K562 (cell line): ENCODE results near the gene MTMR6. TPM values are rescaled to one million over a fixed set of nuclear protein-coding genes. Genes with fewer than 3 reads are reported as not detected.

Experiments
- EP400 ChIP-seq: fragments of 450-650 bp; IDR thresholded peaks from 2 replicates; pipeline ENCODE4 v1.6.1; 2017; ENCODE audit warnings: antibody characterized with exemption, mild to moderate bottlenecking, moderate library complexity
- ESRRA ChIP-seq: fragments of 450-650 bp; IDR thresholded peaks from 2 replicates; pipeline ENCODE4 v1.6.1; 2014; ENCODE audit warnings: low read depth, mild to moderate bottlenecking, moderate library complexity, borderline replicate concordance
- ETV6 ChIP-seq, 3 experiments: fragments of 150-350 bp in 1 of 3; sonication (generic) in 1 of 3; formaldehyde crosslinking in 1 of 3; IDR thresholded peaks; 2 replicates each; pipeline versions ENCODE4 v1.6.1 to v1.8.0; 2014 to 2022; ENCODE audit warnings: borderline replicate concordance in 2 of 3, low read depth in 2 of 3, antibody characterized with exemption in 1 of 3, low read length in 1 of 3, mild to moderate bottlenecking in 1 of 3, missing genetic modification reagents in 1 of 3
- EZH2 ChIP-seq: IDR thresholded peaks from 2 replicates; pipeline ENCODE4 v1.6.1; 2012; ENCODE audit warnings: low read depth, mild to moderate bottlenecking, inconsistent platforms, low read length, borderline replicate concordance
- FOXK2 ChIP-seq, 2 experiments: fragments of 450-650 bp; IDR thresholded peaks in 1 of 2; conservative IDR thresholded peaks in 1 of 2; 2 replicates each; pipeline ENCODE4 v1.6.1; 2016; ENCODE audit warnings: low read depth in 2 of 2, mild to moderate bottlenecking in 1 of 2
- HDAC2 ChIP-seq: fragments of 450-650 bp; IDR thresholded peaks from 2 replicates; pipeline ENCODE4 v1.6.1; 2016; ENCODE audit warnings: mild to moderate bottlenecking
- HDGF ChIP-seq: fragments of 450-650 bp; IDR thresholded peaks from 2 replicates; pipeline ENCODE4 v1.6.1; 2016
- HNRNPK ChIP-seq: fragments of 200-400 bp; formaldehyde crosslinking; IDR thresholded peaks from one replicate; pipeline ENCODE4 v1.6.1; 2018; ENCODE audit warnings: mild to moderate bottlenecking, low read depth, low read length; ENCODE audit not compliant: poor library complexity, severe bottlenecking
- KDM1A ChIP-seq, 2 experiments: fragments of 450-650 bp; IDR thresholded peaks; 2 replicates each; pipeline ENCODE4 v1.6.1; 2016; ENCODE audit warnings: mild to moderate bottlenecking in 2 of 2
- MBD2 ChIP-seq: sonication (generic); IDR thresholded peaks from 2 replicates; pipeline ENCODE4 v1.6.1; 2016; ENCODE audit warnings: low read depth, borderline replicate concordance
- MYC ChIP-seq, 2 experiments: fragments of 250-450 bp in 1 of 2; sonication (Bioruptor Pico) in 1 of 2; IDR thresholded peaks; 2 replicates each; pipeline versions ENCODE4 v1.5.1 to v1.6.1; 2012 to 2021; ENCODE audit warnings: low read depth in 2 of 2, borderline replicate concordance in 1 of 2, improper control_type of control experiment in 1 of 2, low read length in 1 of 2, mild to moderate bottlenecking in 1 of 2, moderate library complexity in 1 of 2
- NCOA2 ChIP-seq, 2 experiments: fragments of 450-650 bp; IDR thresholded peaks; 2 replicates each; pipeline ENCODE4 v1.6.1; 2018; ENCODE audit warnings: mild to moderate bottlenecking in 2 of 2, moderate library complexity in 1 of 2; ENCODE audit not compliant: partially characterized antibody in 2 of 2
- PHF8 ChIP-seq: fragments of 200-600 bp; sonication (generic); IDR thresholded peaks from 2 replicates; pipeline ENCODE4 v1.6.1; 2012; ENCODE audit warnings: mixed run types, mild to moderate bottlenecking, inconsistent platforms, low read length, moderate library complexity, borderline replicate concordance
- SIN3A ChIP-seq, 2 experiments: fragments of 150-350 bp in 1 of 2; IDR thresholded peaks; 2 replicates each; pipeline ENCODE4 v1.6.1; 2011 to 2016; ENCODE audit warnings: borderline replicate concordance in 2 of 2, low read depth in 2 of 2, low read length in 2 of 2, mild to moderate bottlenecking in 2 of 2, moderate library complexity in 2 of 2; ENCODE audit not compliant: control insufficient read depth in 1 of 2
- SMARCA4 ChIP-seq: fragments of 450-650 bp; IDR thresholded peaks from 2 replicates; pipeline ENCODE4 v1.6.1; 2016
- YY1 ChIP-seq, 3 experiments: IDR thresholded peaks; 2 replicates each; pipeline ENCODE4 v1.6.1; 2011; ENCODE audit warnings: low read length in 2 of 3, mild to moderate bottlenecking in 2 of 3, moderate library complexity in 2 of 3, borderline replicate concordance in 1 of 3, control low read depth in 1 of 3, low read depth in 1 of 3; ENCODE audit not compliant: insufficient read depth in 3 of 3, insufficient replicate concordance in 2 of 3, control insufficient read depth in 1 of 3, insufficient read length in 1 of 3; ENCODE audit errors: extremely low read depth in 1 of 3
- ZBTB1 ChIP-seq: sonication (generic); formaldehyde crosslinking; IDR thresholded peaks from 2 replicates; pipeline ENCODE4 v1.8.1; 2023; ENCODE audit warnings: missing genetic modification reagents, low read depth, mild to moderate bottlenecking, borderline replicate concordance
- ZNF253 ChIP-seq: fragments of 250-450 bp; sonication (Bioruptor Pico); conservative IDR thresholded peaks from 2 replicates; pipeline ENCODE4 v1.6.1; 2021; ENCODE audit warnings: mild to moderate bottlenecking
- polyA plus RNA-seq, 8 experiments: library from polyadenylated mRNA; depleted of rRNA in 4 of 8; stranded (reverse) in 5 of 8; unstranded in 3 of 8; fragments of >200 nt; fragmentation: Nextera tagmentation in 2 of 8; fragmentation: Illumina TruSeq in 1 of 8; extraction: Ambion mirVana in 2 of 8; extraction: Trizol in 1 of 8; gene quantifications; 2 replicates each; pipeline versions ENCODE4 v1.2.1 to v1.2.3, GENCODE V29; 2011 to 2014; ENCODE audit warnings: inconsistent platforms in 1 of 8, missing spikeins in 1 of 8
- total RNA-seq, 7 experiments: library from RNA; depleted of rRNA in 6 of 7; stranded (reverse); fragments of >200 nt in 6 of 7; fragmentation: Illumina TruSeq in 2 of 7; extraction: Trizol in 2 of 7; gene quantifications; 2 replicates each; pipeline versions ENCODE4 v1.2.1 to v1.2.3, GENCODE V29; 2011 to 2021; ENCODE audit warnings: low replicate concordance in 1 of 7
- TF ChIP-seq, protein P1 (sequence below): fragments of 450-650 bp; formaldehyde crosslinking; IDR thresholded peaks from 2 replicates; pipeline ENCODE4 v1.4.0; 2022; ENCODE audit warnings: missing genetic modification characterization
- TF ChIP-seq, protein P2 (sequence below), 2 experiments: IDR thresholded peaks; 2 replicates each; pipeline ENCODE4 v1.6.1; 2011; ENCODE audit warnings: borderline replicate concordance in 1 of 2, control low read depth in 1 of 2, low read depth in 1 of 2, low read length in 1 of 2, mild to moderate bottlenecking in 1 of 2, mixed read lengths in 1 of 2, moderate library complexity in 1 of 2; ENCODE audit not compliant: insufficient read depth in 1 of 2, insufficient read length in 1 of 2, poor library complexity in 1 of 2, severe bottlenecking in 1 of 2; ENCODE audit errors: extremely low read depth in 1 of 2

Gene MTMR6
- total and polyA plus RNA-seq, 9 of the 15 experiments (the other 6 are each of a cell fraction or from before 2014, with no cell fraction given) = 3.9 to 10.8 (median 7.7) TPM

DNA sequence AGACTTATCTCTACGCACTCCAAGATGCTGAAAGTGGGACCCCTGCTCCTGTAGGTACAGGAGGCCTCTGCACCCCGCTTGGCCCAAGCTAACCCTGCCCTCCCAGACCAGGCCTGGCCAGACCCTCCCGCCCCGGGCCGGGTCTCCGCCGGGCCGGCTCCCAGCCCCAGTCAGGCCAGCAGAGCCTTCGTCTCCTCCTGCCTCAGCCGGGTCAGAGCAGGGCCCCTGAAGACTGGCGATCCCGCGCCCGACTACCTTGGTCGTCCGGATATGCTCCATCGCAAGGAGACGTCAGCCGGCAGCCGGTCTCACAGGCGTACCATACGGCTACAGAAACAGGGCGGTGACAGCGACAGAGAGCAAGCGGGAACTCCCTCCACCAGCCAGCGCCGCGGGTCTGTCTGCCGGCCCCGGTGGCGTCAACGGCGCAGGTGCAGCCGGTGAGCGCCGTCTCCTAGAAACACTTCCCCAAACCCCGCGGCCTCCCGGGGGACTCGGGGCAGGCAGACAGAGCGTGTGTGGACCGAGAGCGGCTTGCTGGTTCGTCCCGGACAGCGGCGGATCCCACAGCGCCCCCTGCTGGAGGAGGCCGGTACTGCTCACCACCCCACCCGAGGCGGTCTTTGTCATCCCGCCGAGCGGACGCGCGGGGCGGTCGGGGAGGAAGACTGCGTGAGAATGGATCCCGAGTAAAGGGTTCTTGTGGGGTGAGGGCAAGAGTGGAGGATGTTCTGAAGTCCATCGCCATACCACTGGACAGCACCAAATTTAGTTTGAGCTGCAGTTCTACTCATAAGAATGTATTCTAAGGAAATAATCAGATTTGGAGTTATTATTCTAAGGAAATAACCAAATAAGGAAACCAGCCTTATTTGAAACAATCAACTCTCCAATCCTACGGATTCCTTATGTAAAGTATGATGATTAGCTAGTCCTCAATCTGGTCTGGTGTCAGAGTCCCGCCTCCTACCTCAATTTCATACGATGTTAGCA is at the start of gene MTMR6 (continued):
- TF ChIP-seq ZBTB1 (CRISPR knock-in tag) (0 out of 2 replicates have a peak, but pooled peaks have one; percentile 34), KDM1A (IDR thresholded peaks at IDR 0.05) (0 out of 4 replicates have a peak, but pooled peaks of 1 of the 2 experiments have one; percentile 15), MBD2 (no peak), NCOA2 (IDR thresholded peaks at IDR 0.05; ENCODE audit: partially characterized antibody in 2 of 2) (no peak), EP400 (peak; percentile 60), EZH2 (no peak), SIN3A (IDR thresholded peaks at IDR 0.05; ENCODE audit: borderline replicate concordance in 2 of 2, control insufficient read depth in 1 of 2, low read depth in 2 of 2, low read length in 2 of 2) (peak in 1 of 2 experiments; percentile 51; a peak in 1 of 4 replicates), HNRNPK (no peak), HDAC2 (0 out of 2 replicates have a peak, but pooled peaks have one; percentile 14), MYC (IDR thresholded peaks at IDR 0.05; ENCODE audit: low read depth, low read length) (peak; percentile 65), MYC (CRISPR knock-in tag; IDR thresholded peaks at IDR 0.05; ENCODE audit: borderline replicate concordance, low read depth) (no peak), HDGF (no peak), ZNF253 (CRISPR knock-in tag) (no peak), FOXK2 (conservative IDR thresholded peaks at IDR 0.05 in 1 of 2, IDR thresholded peaks at IDR 0.05 in 1 of 2; ENCODE audit: low read depth in 2 of 2) (0 out of 4 replicates have a peak, but pooled peaks of 1 of the 2 experiments have one; percentile 31), YY1 (IDR thresholded peaks at IDR 0.05; ENCODE audit: borderline replicate concordance in 1 of 3, control insufficient read depth in 1 of 3, extremely low read depth in 1 of 3, insufficient read depth in 3 of 3, insufficient read length in 1 of 3, insufficient replicate concordance in 2 of 3, low read depth in 1 of 3, low read length in 2 of 3) (peak in 2 of 3 experiments; percentile 34 to 49), SMARCA4 (peak; percentile 27; the same call in 1 of the 2 replicates), ETV6 (IDR thresholded peaks at IDR 0.05; ENCODE audit: borderline replicate concordance in 1 of 2, low read depth in 2 of 2, low read length in 1 of 2) (no peak), ETV6 (CRISPR knock-in tag; IDR thresholded peaks at IDR 0.05; ENCODE audit: borderline replicate concordance) (peak; percentile 30; the same call in 1 of the 2 replicates), PHF8 (peak; percentile 76; the same call in 1 of the 2 replicates), ESRRA (peak; percentile 40; the same call in 1 of the 2 replicates)
- TF ChIP-seq, protein P1, sequence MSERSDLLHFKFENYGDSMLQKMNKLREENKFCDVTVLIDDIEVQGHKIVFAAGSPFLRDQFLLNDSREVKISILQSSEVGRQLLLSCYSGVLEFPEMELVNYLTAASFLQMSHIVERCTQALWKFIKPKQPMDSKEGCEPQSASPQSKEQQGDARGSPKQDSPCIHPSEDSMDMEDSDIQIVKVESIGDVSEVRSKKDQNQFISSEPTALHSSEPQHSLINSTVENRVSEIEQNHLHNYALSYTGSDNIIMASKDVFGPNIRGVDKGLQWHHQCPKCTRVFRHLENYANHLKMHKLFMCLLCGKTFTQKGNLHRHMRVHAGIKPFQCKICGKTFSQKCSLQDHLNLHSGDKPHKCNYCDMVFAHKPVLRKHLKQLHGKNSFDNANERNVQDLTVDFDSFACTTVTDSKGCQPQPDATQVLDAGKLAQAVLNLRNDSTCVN (CRISPR knock-in tag) = no peak
- TF ChIP-seq, protein P2, sequence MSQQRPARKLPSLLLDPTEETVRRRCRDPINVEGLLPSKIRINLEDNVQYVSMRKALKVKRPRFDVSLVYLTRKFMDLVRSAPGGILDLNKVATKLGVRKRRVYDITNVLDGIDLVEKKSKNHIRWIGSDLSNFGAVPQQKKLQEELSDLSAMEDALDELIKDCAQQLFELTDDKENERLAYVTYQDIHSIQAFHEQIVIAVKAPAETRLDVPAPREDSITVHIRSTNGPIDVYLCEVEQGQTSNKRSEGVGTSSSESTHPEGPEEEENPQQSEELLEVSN (IDR thresholded peaks at IDR 0.05; ENCODE audit: borderline replicate concordance in 1 of 2, extremely low read depth in 1 of 2, insufficient read depth in 1 of 2, insufficient read length in 1 of 2, low read depth in 1 of 2, low read length in 1 of 2, poor library complexity in 1 of 2, severe bottlenecking in 1 of 2) = peak; percentile 15 to 53
